Esophagus muscularis mucosa (tissue), 4 donors: ENCODE measurements around the gene SDK2. TPM values are rescaled to one million over a fixed set of nuclear protein-coding genes. Genes with fewer than 3 reads are reported as not detected.

Experiments used
- DNase-seq: peaks from one replicate; pipeline ENCODE4 v3.0.0-alpha.2; 2017; ENCODE audit errors: extremely low spot score
- H3K27ac ChIP-seq, 4 donors: fragments of 200-600 bp; sonication (generic); replicated peaks in 1 of 4; 1 replicate in 3 of 4; 2 replicates in 1 of 4; pipeline ENCODE4 v1.5.1; 2016 to 2019; ENCODE audit warnings: mild to moderate bottlenecking in 1 of 4
- H3K27me3 ChIP-seq, 4 donors: fragments of 200-600 bp; sonication (generic); one replicate each; pipeline versions ENCODE4 v1.5.1 to v1.6.0; 2016 to 2019
- H3K36me3 ChIP-seq, 4 donors: fragments of 200-600 bp; sonication (generic); one replicate each; pipeline ENCODE4 v1.5.1; 2016 to 2019
- H3K4me1 ChIP-seq, 4 donors: fragments of 200-600 bp; sonication (generic); one replicate each; pipeline ENCODE4 v1.5.1; 2016 to 2019
- H3K4me3 ChIP-seq, 4 donors: fragments of 200-600 bp; sonication (generic); 1 replicate in 2 of 4; 2 replicates in 2 of 4; pipeline ENCODE4 v1.5.1; 2016 to 2019; ENCODE audit warnings: mild to moderate bottlenecking in 4 of 4, moderate library complexity in 1 of 4
- H3K9me3 ChIP-seq, 4 donors: fragments of 200-600 bp; sonication (generic); 1 replicate in 3 of 4; 2 replicates in 1 of 4; pipeline ENCODE4 v1.5.1; 2016 to 2019
- EP300 ChIP-seq: sonication (generic); formaldehyde crosslinking; IDR thresholded peaks from one replicate; pipeline ENCODE4 v1.6.1; 2017; ENCODE audit warnings: antibody characterized with exemption
- POLR2A ChIP-seq: fragments of 450-650 bp; IDR thresholded peaks from one replicate; pipeline ENCODE4 v1.6.1; 2017; ENCODE audit warnings: antibody characterized with exemption, moderate library complexity, mild to moderate bottlenecking, low read depth
- POLR2AphosphoS5 ChIP-seq, 2 donors: sonication (generic); formaldehyde crosslinking; IDR thresholded peaks; one replicate each; pipeline ENCODE4 v1.6.1; 2017; ENCODE audit warnings: antibody characterized with exemption in 2 of 2
- WGBS: methylation state at CpG from one replicate; pipeline ENCODE4 v1.1.5; 2018; 5-methylcytosine and 5-hydroxymethylcytosine counted together
- intact Hi-C: fragments of 100-400 bp; cut with DNase I; formaldehyde crosslinking; loops from one replicate; pipeline ENCODE4 v1.15.1; 2023
- total RNA-seq, 4 donors: library from RNA; depleted of rRNA; stranded (reverse); fragments of >200 nt; gene quantifications; one replicate each; pipeline versions ENCODE4 v1.1.0 to v1.2.1, GENCODE V29; 2016
- TF ChIP-seq, protein P1 (sequence below), 3 experiments: fragments of 200-600 bp in 2 of 3; fragments of 450-650 bp in 1 of 3; sonication (generic) in 2 of 3; IDR thresholded peaks; one replicate each; pipeline ENCODE4 v1.5.1; 2017 to 2019; ENCODE audit warnings: antibody characterized with exemption in 3 of 3, mild to moderate bottlenecking in 2 of 3, moderate library complexity in 1 of 3

SDK2 gene
- total RNA-seq, 4 donors from 2014 or later = 0.42 to 2.0 (median 1.2) TPM

- TF ChIP-seq POLR2AphosphoS5 (IDR thresholded peaks at IDR 0.05) (no peak), EP300 (no peak), POLR2A (no peak)
- TF ChIP-seq, protein P1, sequence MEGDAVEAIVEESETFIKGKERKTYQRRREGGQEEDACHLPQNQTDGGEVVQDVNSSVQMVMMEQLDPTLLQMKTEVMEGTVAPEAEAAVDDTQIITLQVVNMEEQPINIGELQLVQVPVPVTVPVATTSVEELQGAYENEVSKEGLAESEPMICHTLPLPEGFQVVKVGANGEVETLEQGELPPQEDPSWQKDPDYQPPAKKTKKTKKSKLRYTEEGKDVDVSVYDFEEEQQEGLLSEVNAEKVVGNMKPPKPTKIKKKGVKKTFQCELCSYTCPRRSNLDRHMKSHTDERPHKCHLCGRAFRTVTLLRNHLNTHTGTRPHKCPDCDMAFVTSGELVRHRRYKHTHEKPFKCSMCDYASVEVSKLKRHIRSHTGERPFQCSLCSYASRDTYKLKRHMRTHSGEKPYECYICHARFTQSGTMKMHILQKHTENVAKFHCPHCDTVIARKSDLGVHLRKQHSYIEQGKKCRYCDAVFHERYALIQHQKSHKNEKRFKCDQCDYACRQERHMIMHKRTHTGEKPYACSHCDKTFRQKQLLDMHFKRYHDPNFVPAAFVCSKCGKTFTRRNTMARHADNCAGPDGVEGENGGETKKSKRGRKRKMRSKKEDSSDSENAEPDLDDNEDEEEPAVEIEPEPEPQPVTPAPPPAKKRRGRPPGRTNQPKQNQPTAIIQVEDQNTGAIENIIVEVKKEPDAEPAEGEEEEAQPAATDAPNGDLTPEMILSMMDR (IDR thresholded peaks at IDR 0.05) = no peak
- Histone ChIP-seq H3K9me3 (no peaks in the 10 kb centered on the region), H3K4me1 (peaks cover 6 to 17% (median 12%) of the 10 kb centered on the region in 4 donors), H3K36me3 (no peaks in the 10 kb centered on the region), H3K27ac (no peak overlapping the region), H3K27me3 (peaks cover 0 to 63% (median 18%) of the 10 kb centered on the region in 4 donors), H3K4me3 (no peak overlapping the region)
- WGBS = 85% methylated on average over 3 of the region's 3 CpGs
- DNase-seq = no peak
- intact Hi-C loops = no loop called here
Measured at GRCh38 chr17:73638556-73638955, 5.7 kb downstream of the SDK2 start.

DNA sequence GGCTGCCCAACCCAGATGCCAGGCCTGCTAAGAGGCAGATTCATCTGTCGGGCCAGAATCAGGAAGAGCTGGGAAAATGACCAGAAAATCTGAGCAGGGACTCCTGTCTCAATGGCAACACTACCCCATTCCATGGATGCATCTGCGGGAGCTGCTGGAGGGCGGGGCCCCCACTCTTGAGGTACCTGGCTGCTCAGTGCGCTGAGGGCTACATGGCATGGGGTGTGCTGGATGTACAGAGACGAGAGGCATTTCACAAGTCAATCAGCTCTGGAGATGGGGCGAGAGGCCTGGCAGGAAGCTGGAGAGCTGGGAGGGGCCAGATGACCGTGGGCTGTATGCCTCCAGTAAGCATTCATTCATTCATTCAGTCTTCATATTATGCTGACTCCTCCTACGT, 6.4 kb downstream of the SDK2 start:
- no peak overlapping the region for H3K4me3 ChIP-seq
- H3K9me3 ChIP-seq = no peaks in the 10 kb centered on the region
- TF ChIP-seq POLR2A (no peak), POLR2AphosphoS5 (IDR thresholded peaks at IDR 0.05) (no peak), EP300 (no peak)
- TF ChIP-seq, protein P1 (IDR thresholded peaks at IDR 0.05) = no peak
- no peaks in the 10 kb centered on the region for H3K36me3 ChIP-seq
- peaks cover 0 to 10% (median 5%) of the 10 kb centered on the region in 4 donors for H3K4me1 ChIP-seq
- intact Hi-C loops = no loop called here
- H3K27ac ChIP-seq = no peak overlapping the region
- DNase-seq = no peak
- peaks cover 0 to 56% (median 12%) of the 10 kb centered on the region in 4 donors for H3K27me3 ChIP-seq
- WGBS = 92% methylated on average over 8 of the region's 8 CpGs

DNA sequence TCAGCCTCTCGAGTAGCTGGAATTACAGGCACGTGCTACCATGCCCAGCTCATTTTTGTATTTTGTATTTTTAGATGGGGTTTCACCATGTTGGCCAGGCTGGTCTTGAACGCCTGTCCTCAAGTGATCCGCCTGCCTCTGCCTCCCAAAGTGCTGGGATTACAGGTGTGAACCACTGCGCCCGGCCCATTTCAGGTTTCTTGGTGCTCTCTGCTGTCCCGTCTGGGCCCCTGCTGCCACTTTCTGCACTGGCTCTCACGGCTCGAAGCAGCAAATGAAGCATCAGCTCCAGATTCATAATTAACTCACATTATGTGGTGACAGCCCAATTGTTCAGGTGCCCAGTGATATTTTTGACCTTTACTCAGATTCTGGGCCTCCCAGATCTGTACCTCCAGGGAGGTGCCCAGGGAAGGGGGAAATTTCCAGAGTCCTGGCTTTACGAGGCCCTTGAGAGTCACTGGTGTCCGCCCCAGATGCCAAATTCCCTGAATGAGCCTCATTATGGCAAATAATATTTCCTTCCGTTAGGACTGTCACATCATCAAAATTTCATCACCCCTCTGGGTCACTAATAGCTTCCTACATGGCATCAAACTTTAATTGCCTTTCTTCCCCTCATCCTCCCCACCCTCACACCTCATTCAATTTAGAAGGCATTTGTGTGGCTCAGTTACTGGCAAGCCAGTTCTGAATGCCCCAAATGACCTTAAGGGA, 9.0 kb downstream of the SDK2 start:
- TF ChIP-seq, protein P1 (IDR thresholded peaks at IDR 0.05) = no peak
- TF ChIP-seq POLR2AphosphoS5 (IDR thresholded peaks at IDR 0.05) (no peak), EP300 (no peak)
- Histone ChIP-seq H3K27me3 (peaks cover 0 to 31% (median 0%) of the 10 kb centered on the region in 4 donors), H3K4me3 (no peak overlapping the region), H3K4me1 (peaks cover 0 to 6% (median 0%) of the 10 kb centered on the region in 4 donors), H3K27ac (no peak overlapping the region), H3K9me3 (no peaks in the 10 kb centered on the region), H3K36me3 (no peaks in the 10 kb centered on the region)
- WGBS = 85% methylated on average over 12 of the region's 12 CpGs
- intact Hi-C loops = no loop called here
- no peak for DNase-seq

DNA sequence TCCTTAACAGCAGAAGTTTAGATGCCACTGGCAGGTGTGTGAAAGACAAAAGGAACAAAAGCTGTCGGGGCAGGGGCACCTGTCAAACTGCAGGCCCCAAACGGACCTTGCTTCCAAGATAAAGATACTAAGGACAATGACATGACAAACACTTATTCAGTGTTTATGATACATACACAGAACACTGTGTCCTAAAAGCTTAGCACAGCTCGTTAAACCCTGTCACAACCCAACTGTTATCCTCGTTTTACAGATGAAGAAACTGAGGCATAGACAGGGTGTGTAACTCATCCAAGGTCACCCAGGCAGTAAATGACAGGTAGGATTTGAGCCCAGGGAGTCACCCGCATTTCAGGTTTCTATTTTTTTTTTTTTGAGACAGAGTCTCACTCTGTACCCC, 9.6 kb downstream of the SDK2 start:
- WGBS = 90% methylated on average over 5 of the region's 5 CpGs
- TF ChIP-seq, protein P1 (IDR thresholded peaks at IDR 0.05) = no peak
- no peak for TF ChIP-seq EP300
- TF ChIP-seq POLR2A = no peak
- DNase-seq = no peak

More for the DNA sequence above, 9.6 kb downstream of the SDK2 start:
- Histone ChIP-seq H3K27ac (no peak overlapping the region), H3K4me1 (peaks cover 0 to 3% (median 0%) of the 10 kb centered on the region in 4 donors), H3K4me3 (no peak overlapping the region), H3K27me3 (peaks cover 0 to 34% (median 0%) of the 10 kb centered on the region in 4 donors), H3K9me3 (no peaks in the 10 kb centered on the region), H3K36me3 (no peaks in the 10 kb centered on the region)
- intact Hi-C loops = no loop called here
